ENCODE results near the gene MBP. TPM values are rescaled to one million over a fixed set of nuclear protein-coding genes. Genes with fewer than 3 reads are reported as not detected.
A peak's percentile ranks its signal among the peaks of the same experiment; 100 is the strongest.

MBP gene
- total RNA-seq, 1 donor from 2014 or later: 2,463 TPM

GRCh38 chr18:77093586-77093985 is 39.0 kb downstream of the MBP start:
- DNase-seq (ENCODE audit: low spot score): no peak
- intact Hi-C loops (cut with DNase I): loop anchor here (10.0 kb wide), 1 partner anchor 111 kb away; no protein-coding TSS in a partner anchor
- ATAC-seq: no peak

DNA sequence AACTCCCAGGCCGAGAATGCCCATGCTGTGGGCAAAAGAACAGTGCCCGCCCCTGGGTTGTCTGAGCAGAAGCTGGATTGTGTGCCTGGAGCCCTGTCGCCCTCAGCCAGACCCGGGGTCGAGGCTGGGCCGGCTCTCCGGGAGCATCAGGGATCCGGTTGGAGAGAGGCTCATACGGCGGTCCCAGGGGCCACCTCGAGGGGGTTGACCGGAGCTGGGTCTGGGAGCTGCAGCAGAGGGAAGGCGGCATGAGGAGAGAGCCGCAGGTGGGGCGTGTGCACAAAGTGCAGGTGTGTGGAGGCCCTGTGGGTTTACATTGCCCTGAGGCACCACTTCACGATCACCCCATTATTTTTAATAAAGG is 39.5 kb downstream of the MBP start:
- DNase-seq (ENCODE audit: low spot score): no peak
- intact Hi-C loops (cut with DNase I): loop anchor here (10.0 kb wide), 1 partner anchor 112 kb away; no protein-coding TSS in a partner anchor
- no peak for ATAC-seq

GRCh38 chr18:77092104-77093066 is 40.2 kb downstream of the MBP start:
- DNase-seq (ENCODE audit: low spot score): no peak
- ATAC-seq: peak; percentile 48
- intact Hi-C loops (cut with DNase I): loop anchor here (10.0 kb wide), 1 partner anchor 112 kb away; no protein-coding TSS in a partner anchor

- ATAC-seq (no peak), DNase-seq (ENCODE audit: low spot score) (no peak)
- intact Hi-C loops (cut with DNase I): loop anchor here (10.0 kb wide), 1 partner anchor 113 kb away; no protein-coding TSS in a partner anchor
Measured at GRCh38 chr18:77091366-77091765, 41.2 kb downstream of the MBP start.

- DNase-seq (ENCODE audit: low spot score) (no peak), ATAC-seq (no peak)
- intact Hi-C loops (cut with DNase I): loop anchor here (10.0 kb wide), 1 partner anchor 114 kb away; no protein-coding TSS in a partner anchor
Measured at GRCh38 chr18:77090546-77091174, 41.9 kb downstream of the MBP start.

- ATAC-seq (no peak), DNase-seq (ENCODE audit: low spot score) (no peak)
- intact Hi-C loops (cut with DNase I): loop anchor here (10.0 kb wide), 1 partner anchor 115 kb away; no protein-coding TSS in a partner anchor
Measured at GRCh38 chr18:77089723-77090285, 42.8 kb downstream of the MBP start.

- ATAC-seq (no peak), DNase-seq (ENCODE audit: low spot score) (no peak)
- intact Hi-C loops (cut with DNase I): no loop called here
Measured at GRCh38 chr18:77088963-77089722, 43.4 kb downstream of the MBP start.

GRCh38 chr18:77087393-77088141 is 45.0 kb downstream of the MBP start:
- peak; percentile 90 for ATAC-seq
- intact Hi-C loops (cut with DNase I): no loop called here
- DNase-seq (ENCODE audit: low spot score): no peak

DNA sequence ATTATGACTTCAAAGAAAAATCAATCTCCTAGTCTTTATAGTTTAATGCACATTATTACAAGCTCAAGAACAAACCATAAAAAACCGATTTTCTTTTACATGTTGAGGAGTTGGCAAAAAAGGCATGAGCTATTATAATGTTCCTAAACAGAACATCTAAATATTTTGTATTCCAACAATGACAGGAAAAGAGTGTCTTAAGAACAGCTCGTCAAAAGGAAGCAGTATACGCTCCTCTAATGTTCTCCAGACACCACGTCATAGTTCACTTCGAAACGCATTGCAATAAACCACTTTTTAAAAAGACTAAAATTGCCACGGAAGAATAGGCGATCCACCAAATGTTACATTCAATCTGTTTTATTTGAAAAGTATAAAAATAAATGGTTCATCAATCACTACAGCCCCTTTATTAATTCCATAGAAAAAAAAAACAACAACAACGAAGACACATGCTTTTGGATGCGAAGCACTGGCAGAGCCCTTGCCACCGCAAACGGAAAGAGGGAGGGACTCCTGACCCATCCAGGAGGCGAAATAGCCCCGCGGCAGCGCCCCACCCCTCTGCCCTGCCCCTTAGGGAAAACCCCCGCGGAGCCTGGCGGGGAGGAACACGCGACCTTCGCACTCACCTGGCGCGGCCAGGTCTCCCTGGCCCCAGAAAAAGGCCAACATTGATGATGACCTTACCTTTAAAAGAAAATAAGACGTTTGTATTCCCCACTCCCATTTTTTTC is 45.8 kb downstream of the MBP start:
- no peak for DNase-seq (ENCODE audit: low spot score)
- intact Hi-C loops (cut with DNase I): no loop called here

DNA sequence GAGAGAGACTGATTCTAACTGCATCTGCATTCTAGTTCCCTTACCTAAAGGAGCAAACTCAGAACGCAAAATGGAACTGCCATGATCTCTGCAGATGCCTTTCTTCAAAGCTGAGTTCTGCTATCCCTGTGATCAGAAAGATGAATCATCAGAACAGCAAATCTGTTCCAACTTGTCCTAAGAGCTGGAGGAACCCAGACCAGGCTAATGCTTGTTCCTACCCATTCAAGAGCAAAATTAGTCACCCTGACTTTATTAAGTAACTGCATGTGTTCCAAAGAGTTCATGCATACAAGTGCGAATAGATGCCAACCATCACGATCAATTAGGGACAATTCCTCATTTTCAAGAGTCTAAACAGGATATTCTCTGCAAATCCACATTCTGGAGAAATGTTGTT is 46.5 kb downstream of the MBP start:
- no peak for DNase-seq (ENCODE audit: low spot score)
- intact Hi-C loops (cut with DNase I): no loop called here
- ATAC-seq: peak; percentile 32

More for the DNA sequence above, 45.8 kb downstream of the MBP start:
- peak; percentile 70 for ATAC-seq

- peak; percentile 33 for ATAC-seq
- intact Hi-C loops (cut with DNase I): no loop called here
- DNase-seq (ENCODE audit: low spot score): no peak
Measured at GRCh38 chr18:77084688-77085035, 47.9 kb downstream of the MBP start.

DNA sequence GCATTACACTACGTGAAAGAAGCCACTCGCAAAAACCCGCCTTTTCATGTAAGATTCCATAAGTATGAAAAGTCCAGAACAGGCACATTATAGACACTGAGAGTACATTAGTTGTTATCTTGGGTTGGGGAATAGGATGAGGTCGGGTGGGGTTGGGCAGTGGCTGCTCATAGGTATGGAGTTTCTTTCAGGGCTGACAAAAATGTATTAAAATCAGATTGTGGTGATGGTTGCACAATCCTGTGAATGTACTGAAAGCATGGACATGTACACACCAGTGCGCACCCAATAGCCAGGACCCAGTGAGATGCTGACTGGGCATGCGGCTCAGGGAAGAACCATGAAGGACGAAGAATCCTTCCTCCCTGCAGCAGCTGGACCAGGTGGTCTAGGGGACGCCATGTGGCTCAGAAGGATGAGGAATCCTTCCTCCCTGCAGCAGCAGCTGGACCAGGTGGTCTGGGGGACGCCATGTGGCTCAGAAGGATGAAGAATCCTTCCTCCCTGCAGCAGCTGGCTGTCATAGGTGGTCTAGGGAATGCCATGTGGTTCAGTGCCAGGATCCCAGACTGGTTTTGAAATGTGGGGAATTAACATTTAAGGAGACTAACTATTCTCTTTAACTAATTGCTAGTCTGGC is 50.1 kb downstream of the MBP start:
- ATAC-seq: no peak
- DNase-seq (ENCODE audit: low spot score): no peak
- intact Hi-C loops (cut with DNase I): no loop called here

- intact Hi-C loops (cut with DNase I): no loop called here
- peak; percentile 49 for ATAC-seq
- no peak for DNase-seq (ENCODE audit: low spot score)
Measured at GRCh38 chr18:77081390-77081778, 51.2 kb downstream of the MBP start.

- intact Hi-C loops (cut with DNase I): no loop called here
- ATAC-seq: peak; percentile 26
- DNase-seq (ENCODE audit: low spot score): no peak
Measured at GRCh38 chr18:77079954-77080682, 52.5 kb downstream of the MBP start.

DNA sequence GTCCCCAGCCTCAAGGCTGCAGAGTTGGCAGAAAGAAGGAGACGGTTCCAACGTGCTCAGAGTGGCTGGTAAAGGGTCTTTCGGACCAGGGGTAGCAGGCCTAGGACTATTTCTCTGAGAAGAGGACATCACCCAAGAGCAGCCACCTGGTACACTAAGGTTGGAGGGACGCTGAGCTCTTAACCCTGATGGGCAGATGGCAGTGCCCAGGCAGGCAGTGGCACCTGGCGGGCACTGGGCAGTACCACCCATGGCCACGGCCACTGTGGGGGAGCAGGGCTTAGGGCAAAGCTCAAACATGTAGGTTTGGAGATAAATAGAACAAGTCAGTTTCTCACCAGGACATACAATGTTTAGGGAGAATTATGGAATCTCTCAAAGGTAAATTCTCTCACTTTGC is 53.5 kb downstream of the MBP start:
- ATAC-seq (no peak), DNase-seq (ENCODE audit: low spot score) (no peak)
- intact Hi-C loops (cut with DNase I): no loop called here

GRCh38 chr18:77078690-77079070 is 53.9 kb downstream of the MBP start:
- DNase-seq (ENCODE audit: low spot score) (no peak), ATAC-seq (peak; percentile 27)
- intact Hi-C loops (cut with DNase I): no loop called here
